ENCODE results near the gene RPS25.
"Not testable (repeated sequence)": the region's sequence is repeated elsewhere in the genome, so short reads cannot be mapped to it uniquely, and the experiment has no call there.

Gene RPS25

GRCh38 chr11:119014209-119014924 is 3.8 kb downstream of the RPS25 start:
- no peak for FAIRE-seq

DNA sequence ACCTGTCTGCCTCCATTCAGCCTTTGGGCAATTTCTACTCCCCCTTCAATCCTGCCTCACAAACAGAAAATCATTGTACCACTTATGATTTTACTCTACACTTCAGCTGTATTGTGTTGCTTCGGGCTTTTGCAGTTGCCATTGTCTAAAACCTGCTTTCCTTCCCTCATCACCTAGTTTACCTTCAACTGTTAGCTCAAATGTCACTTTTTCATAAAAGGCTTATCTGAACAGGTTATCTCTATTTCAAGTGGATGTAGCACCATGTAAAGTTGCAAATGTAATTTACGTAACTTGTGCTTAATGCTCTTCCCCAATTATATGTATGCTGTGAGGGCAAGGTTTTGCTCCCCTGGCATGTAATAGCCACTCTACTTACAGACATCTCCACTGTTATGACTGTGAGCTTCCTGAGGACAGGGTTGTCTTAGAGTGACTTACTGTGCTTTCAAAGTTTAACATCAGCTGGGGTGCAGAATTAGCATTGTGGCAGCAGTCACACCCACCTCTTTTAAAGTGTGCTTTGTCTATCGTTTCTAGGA is 5.4 kb downstream of the RPS25 start:
- no peak for FAIRE-seq

- FAIRE-seq = no peak
Observed at GRCh38 chr11:119011476-119012053, 6.6 kb downstream of the RPS25 start.

DNA sequence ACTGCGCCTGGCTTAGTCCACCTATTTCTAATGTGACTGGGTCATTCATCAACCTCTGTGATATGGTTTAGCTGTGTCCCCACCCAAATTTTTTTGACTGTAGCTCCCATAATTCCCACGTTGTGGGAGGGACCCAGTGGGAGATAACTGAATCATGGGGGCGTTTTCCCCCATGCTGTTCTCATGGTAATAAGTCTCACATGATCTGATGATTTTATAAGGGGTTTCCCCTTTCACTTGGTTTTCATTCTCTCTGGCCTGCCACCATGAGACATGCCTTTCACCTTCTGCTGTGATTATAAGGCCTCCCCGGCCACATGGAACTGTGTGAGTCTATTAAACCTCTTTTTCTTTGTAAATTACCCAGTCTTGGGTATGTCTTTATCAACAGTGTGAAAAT is 11.5 kb downstream of the RPS25 start:
- FAIRE-seq = no peak

GRCh38 chr11:119000906-119001305 is 17.2 kb downstream of the RPS25 start:
- no peak for FAIRE-seq

GRCh38 chr11:118998822-118999221 is 19.3 kb downstream of the RPS25 start:
- no peak for FAIRE-seq

DNA sequence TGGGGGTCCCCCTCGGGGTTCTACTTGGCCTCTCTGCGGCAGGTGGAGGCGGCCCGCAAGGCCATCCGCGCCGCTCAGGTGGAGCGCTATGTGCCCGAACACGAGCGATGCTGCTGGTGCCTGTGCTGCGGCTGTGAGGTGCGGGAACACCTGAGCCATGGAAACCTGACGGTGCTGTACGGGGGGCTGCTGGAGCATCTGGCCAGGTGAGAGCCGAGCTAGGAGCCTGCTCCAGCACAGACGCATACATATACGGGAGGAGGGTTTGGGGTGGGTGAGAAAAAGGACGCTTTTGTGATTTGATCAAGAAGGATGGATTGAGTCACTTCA is 19.8 kb downstream of the RPS25 start:
- no peak for FAIRE-seq

DNA sequence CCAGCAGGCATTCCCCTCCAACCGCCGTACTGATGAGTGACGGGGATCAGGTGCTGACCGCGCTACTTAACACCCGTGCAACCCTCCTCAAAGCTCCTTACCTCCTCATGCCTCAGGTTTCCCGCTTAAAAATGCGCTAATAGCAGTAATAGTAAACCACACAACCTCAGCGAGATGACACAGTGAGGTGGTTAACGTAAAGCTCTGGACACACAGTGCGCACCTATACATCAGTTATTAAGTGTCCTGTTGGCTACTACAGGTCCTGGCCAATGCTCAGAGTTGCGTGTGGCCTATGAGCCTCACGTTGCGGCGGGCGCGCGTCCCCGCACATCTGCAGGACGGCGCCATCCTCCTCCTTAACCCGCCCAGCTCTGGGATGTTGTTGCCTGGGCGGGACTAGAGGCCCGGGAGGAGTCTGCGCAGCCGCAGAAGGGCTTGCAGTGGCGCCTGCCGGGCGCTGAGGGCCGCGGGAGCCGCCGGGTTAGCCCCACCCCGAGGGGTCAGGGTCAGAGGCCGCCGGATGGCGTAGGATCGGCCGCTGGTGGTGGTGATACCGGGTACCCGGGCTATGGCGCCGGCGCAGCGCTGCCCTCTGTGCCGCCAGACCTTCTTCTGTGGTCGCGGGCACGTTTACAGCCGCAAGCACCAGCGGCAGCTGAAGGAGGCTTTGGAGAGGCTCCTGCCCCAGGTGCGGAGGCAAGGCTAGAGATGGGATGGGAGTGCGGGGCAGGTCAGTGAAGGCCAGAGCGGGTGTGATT is 20.3 kb downstream of the RPS25 start, which contains the start of gene CENATAC:
Gene CENATAC, plus strand, starts transcription at position 512 of the 761 bp plus-strand sequence. Its CDS starts 60 bp downstream, at position 572.
- peak; percentile 88 for FAIRE-seq

DNA sequence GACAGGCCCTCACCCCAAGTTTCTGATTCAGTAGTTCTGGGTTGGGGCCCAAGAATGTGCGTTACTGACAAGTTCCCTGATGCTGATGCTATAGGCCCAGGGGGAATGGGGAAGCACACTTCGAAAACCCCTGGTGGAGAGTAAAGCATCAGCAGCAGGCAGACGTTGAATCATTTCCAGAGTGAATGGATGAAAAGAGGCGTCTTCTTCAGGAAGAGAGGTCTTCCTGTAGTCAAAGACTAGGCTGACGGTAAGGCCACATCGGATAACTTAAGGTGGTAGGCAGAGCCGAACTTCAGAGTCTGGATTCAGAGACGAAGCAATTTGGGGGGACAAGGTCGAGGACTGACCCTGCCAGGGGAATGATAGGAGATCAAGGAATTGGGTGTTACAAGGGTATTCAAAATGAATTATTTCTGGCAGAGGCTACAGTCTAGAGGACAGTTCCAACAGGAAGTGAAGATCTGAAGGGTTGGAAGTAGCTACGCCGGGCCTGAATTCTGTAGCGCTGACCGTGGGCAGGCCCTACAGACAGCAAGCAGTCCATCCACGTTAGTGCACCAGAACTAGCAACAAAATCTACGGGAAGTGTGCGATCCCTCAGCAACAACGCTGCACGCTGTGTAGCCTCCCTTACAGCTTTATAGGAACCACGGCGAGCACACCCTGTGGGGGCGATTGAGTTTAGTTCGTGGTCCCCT is 21.1 kb downstream of the RPS25 start:
- no peak for FAIRE-seq

DNA sequence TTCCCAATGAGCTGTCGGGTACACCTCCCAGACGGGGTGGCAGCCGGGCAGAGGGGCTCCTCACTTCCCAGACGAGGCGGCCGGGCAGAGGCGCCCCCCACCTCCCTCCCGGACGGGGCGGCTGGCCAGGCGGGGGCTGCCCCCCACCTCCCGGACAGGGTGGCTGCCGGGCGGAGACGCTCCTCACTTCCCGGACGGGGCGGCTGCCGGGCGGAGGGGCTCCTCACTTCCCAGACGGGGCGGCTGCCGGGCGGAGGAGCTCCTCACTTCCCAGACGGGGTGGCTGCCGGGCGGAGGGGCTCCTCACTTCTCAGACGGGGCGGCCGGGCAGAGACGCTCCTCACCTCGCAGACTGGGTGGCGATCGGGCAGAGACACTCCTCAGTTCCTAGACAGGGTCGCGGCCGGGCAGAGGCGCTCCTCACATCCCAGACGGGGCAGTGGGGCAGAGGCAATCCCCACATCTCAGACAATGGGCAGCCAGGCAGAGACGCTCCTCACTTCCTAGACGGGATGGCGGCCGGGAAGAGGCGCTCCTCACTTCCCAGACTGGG is 26.6 kb downstream of the RPS25 start:
- not testable (repeated sequence) for FAIRE-seq

DNA sequence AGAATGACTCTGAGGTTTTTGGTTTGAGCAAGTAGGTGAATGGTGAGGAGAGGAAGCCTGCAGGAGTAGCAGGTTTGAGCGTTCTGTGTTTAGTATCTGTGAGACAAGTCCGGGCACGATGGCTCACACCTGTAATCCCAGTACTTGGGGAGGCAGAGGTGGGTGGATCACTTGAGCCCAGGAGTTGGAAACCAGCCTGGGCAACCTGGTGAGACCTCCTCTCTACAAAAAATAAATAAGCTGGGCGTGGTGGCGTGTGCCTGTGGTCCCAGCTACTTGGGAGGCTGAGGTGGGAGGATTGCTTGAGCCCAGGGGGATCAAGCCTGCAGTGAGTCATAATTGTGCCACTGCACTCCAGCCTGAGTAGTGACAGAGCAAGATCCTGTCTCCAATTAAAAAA is 29.9 kb downstream of the RPS25 start:
- FAIRE-seq = no peak

DNA sequence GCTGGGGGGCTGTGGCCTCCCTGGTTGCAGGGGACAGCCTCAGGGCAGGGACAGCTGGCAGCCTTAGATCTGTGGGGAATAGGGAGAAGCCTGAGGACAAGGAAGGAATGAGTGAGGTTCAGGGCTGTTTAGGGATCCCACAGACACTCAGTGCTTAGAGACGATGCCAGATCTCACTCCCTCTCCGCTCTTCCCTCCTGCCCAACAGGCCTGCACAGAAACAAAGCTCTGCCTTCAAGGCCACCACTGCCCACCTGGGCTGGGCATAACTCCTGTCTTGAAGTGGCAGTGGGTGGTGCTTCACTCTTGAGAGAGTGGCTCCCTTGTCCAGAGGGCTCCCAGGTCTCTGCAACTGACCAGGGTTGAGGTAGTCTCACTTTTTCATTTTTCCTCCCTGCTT is 33.3 kb downstream of the RPS25 start:
- no peak for FAIRE-seq

- not testable (repeated sequence) for FAIRE-seq
Observed at GRCh38 chr11:118984337-118984736, 33.8 kb downstream of the RPS25 start.

DNA sequence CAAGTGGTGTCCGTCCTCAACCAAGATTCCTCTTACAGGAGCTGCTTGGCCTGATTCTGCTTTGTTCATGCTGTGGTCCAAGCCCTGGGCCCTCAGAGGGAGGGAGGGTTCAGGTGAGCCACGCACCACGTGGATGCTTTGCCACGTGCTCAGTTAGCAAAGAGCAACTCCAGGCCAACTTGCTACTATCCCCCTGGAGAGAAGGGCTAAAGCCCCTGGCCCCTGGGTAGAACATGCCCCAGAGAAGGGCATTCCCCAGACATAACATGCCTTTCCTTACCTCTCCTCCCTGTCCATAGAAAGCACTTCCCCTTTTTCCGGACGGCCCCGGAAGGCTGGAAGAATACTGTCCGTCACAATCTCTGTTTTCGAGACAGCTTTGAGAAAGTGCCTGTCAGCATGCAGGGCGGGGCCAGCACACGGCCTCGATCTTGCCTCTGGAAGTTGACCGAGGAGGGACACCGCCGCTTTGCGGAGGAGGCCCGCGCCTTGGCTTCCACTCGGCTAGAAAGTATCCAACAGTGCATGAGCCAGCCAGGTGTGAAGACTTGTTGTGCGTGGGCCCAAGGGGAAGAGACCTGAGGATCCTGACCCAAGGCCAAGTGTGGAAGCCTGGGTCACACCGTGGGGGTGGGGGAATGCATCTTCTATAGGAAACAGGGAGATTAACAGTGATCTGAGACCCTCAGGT is 37.8 kb downstream of the RPS25 start:
- FAIRE-seq = no peak

DNA sequence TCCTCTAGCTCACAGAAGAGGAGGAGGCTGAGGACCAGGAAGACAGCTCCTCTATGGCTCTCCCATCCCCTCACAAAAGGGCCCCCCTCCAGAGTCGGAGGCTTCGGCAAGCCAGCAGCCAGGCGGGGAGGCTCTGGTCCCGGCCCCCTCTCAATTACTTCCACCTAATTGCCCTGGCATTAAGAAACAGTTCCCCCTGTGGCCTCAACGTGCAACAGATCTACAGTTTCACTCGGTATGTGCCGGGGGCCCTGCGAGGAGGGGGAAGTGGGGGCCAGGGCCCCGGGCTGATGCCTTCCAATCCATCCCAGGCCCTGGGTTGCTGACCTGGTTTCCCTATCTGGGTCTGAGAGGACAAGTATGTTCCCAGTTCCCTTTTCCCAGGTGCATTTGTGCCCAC is 38.7 kb downstream of the RPS25 start:
- FAIRE-seq = no peak

- no peak for FAIRE-seq
Observed at GRCh38 chr11:118975771-118976709, 42.1 kb downstream of the RPS25 start.

DNA sequence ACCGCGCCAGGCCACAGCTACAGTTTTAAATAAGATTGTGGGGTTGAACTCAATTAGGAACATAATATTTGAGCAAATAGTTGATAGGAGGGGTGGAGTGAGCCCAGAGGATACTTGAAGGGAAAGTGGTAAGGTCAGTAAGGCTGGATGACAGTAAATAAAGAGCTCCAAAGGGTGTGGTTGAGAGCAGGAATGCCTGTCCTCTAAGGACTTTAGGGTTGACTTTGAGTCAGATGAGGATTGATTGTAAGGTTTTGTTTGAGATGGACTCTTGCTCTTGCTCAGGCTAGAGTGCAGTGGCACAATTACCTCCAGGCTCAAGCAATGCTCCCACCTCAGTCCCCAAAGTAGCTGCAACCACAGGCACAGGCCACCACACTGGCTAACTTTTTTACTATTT is 44.2 kb downstream of the RPS25 start:
- no peak for FAIRE-seq

DNA sequence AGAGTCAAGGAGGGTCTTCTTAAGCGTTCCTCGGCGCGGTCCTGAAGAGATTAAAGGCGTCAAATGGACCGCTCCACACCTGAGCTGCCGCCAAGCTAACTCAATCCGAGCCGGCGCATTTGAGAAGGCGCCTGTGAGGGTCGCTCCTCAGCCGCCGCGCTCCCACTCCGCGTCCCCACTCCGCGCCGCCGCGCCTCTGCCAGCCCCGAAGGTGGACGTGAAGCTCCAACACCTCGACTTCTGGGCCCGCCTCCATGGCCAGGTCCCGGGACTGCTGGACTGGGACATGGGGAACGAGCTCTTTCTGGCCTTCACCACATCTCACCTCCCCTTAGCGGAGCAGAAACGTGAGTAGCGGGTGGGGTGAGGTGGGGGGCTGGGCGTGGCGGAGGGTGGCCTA is 46.5 kb downstream of the RPS25 start, which contains the start of gene FOXR1:
Gene FOXR1, plus strand, starts transcription at position 116 of the 400 bp plus-strand sequence. Its CDS starts 171 bp downstream, at position 287.
- no peak for FAIRE-seq

- not testable (repeated sequence) for FAIRE-seq
Observed at GRCh38 chr11:118969508-118969907, 48.6 kb downstream of the RPS25 start.

All from A204.1 (cell line).